Medulla oblongata (tissue), 1 donor: ENCODE data around the gene CD247.
"Not testable (repeated sequence)": the region's sequence is repeated elsewhere in the genome, so short reads cannot be mapped to it uniquely, and the experiment has no call there.

Source experiments
- DNase-seq: peaks from one replicate; pipeline ENCODE4 v3.0.0-alpha.2; 2015; ENCODE audit errors: extremely low spot score

The CD247 gene

DNA sequence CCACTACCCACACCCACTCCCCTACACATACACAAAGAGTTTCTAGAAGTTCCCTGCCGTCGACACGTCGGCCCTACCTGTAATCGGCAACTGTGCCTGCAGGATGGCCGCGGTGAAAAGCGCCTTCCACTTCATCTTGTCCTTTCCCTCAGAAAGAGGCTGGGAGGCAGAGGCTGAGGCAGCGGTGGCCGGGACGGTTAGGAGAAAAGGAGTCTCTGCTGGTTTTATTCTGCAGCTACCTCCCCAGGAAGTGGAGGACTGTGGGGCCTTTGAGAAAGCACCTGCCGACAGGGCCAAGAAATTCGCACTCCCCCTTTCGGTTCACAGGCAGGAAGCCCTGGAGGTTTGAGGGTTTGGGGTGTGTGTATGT is at the start of gene CD247:
TSS of gene CD247 (minus strand) at position 199 of the 370 bp plus-strand sequence. CDS start at position 135, 64 bp downstream.
- no peak for DNase-seq

DNA sequence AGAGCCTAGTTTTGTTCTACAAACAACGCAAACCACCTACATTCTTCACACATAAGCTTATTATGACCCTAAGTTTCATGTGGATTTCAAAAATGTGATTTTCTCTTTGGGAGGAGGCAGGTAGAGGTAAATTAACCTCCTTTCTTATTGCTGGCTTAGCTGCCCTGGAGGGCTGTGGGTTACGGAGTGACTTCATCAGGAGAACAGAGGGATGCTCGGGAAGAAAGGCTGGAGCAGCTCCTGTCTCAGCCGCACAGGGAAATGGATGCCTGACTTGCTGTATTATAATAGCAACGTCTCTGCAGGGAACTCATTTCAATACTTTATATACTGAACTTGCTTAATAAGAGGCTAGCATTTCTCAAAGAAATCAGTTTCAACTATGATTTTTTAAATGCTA is 49.3 kb upstream of the CD247 start:
- DNase-seq, result no peak

GRCh38 chr1:167566766-167567165 is 48.4 kb upstream of the CD247 start:
- DNase-seq, result no peak

DNA sequence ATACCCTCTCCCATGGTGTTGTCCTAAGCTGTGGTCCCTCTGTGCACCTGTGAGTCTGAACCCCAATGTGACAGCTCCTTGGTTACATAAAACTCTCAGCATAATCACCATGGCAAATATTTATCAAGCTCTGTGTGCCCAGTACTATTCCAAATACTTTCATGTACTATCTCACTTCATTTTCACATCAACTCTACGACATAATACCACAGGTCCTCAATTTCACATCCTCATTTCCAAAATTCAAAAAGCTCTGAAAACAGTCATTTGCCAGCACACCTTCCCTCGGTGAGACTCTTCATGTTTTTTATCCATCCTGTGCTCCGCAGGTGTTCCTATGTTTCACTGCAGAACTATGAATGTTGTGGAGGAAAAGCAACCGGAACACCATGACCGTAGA is 47.6 kb upstream of the CD247 start:
- DNase-seq, result no peak

GRCh38 chr1:167564612-167565270 is 46.4 kb upstream of the CD247 start:
- no peak for DNase-seq

DNA sequence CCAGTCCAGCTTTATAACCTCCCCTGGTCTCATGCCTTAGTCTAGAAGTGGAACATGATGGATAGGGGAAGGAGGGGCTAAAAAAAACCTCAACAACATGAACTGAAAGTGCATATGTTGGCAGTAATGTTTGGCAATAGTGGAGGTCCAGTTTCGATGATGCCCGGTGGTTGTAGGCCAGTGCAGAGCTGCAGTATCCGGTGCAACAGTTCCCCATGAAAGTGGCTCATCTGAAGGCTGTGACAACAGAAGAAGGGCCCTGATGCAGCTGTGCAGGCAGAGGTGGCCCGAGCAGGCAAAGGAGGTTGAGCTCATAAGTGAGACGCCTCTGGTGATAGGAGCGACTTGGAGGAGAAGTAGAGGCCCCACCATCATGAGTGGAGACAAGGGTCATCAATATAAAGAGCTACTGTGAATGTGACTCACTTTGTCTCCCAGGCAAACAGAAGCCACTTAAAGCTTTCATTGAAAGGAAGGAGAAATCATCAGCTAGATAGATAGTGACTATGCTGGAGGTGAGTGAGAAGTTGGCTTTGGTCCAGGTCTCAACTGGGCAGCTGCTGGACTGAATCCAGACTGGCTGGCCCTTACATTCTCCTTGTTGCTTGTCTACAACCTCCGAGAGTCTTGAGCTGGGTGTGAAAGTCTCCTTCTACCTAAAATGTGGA is 45.4 kb upstream of the CD247 start:
- DNase-seq, result peak; percentile 84

DNA sequence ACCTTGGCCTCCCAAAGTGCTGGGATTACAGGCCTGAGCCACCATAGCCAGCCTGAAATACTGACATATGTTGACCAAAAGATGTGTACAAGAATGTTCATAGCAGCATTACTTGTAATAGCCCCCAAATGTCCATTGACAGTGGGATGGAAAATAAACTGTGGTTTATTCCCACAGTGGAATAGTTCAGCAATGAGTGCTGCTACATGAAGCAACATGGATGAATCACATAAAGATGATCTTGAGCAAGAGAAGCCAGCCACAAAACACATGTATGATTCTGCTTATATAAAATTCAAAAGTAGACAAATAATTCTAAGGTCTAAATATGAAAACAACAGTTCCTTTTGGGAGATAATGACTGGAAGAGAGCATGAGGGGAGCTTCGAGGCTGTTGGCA is 44.4 kb upstream of the CD247 start:
- DNase-seq, result no peak

- DNase-seq, result no peak
Measured at GRCh38 chr1:167561753-167562152, 43.4 kb upstream of the CD247 start.

- peak; percentile 89 for DNase-seq
Measured at GRCh38 chr1:167555971-167556714, 37.8 kb upstream of the CD247 start.

- not testable (repeated sequence) for DNase-seq
Measured at GRCh38 chr1:167555072-167555471, 36.7 kb upstream of the CD247 start.

DNA sequence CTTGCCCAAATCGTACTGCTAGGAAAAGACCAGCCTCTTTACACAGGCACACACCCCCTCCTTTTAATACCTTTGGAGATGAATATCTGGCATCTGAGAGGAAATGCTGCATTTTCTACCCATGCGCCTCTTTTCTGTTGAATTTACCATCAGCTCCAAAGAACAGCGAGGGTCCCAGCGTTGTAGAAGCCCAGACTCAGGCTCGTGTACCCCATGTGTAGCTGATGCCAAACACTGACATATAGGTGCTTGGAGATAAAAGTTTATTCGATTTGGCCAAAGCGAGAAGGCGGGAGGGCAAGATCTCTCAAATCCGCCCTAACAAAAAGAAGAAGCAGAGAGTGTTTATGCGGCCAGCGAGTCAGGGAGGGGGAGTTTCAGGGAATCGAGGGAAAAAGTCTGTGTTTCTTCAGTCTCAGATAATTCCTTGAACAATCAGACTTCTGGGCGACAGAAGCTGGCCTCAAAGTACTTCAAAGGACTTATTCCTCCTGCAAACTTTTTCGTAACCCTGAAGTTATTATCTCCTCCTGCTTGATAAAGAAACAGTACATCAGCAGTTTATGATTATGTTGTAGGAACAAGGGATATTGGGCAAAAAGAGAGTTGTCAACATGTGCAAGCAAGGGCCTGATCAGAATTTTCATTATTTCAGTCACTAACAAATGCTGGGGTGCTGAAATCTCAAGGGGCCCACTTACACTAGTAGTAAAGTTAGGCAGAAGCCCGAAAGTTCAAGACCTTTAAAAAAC is 35.9 kb upstream of the CD247 start:
- DNase-seq, result peak; percentile 50

DNA sequence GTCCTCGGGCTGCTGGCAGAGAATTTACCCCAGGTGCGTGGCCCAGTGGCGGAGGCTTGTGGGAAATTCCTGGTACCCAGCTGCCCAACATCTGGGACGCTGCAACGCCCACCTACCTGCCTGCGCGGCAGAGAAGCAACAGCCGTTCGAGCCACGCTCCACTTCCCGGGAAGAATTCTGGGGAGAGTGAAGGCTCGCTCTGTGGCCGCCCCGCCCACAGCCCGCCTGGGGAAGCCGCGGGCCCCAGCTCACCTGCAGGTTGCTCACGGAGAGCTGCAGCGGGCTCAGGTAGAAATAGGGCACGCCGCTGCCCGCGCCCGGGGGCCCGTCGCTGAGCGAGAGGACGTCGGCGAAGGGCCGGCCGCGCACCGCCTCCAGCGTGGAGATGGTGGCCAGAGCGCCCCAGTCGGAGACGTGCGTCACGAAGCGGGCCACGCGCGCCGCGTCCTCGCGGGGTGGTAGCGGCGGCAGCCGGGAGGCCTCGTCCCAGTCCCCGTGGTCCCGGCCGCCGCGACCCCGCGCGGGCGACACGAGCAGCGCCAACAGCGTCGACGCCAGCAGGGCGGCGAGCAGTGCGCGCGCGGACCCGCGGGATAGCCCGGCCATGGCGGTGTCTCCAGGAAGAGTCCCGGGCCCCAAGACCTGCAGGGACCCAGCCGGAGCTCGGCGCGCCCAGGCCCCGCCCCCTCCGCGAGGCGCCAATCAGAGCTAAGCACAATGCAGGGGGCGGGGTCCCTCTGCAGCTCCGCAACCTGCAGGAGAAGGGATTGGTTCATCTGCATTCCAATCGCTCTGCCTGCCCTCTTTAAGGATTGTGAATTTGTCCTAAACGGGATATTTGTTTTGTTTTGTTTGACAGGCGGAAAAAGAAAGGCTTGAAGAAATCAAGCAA is 35.1 kb upstream of the CD247 start, which contains the start of gene CREG1:
TSS of gene CREG1 (minus strand) at position 627 of the 892 bp plus-strand sequence.
- DNase-seq, result peak; percentile 95

DNA sequence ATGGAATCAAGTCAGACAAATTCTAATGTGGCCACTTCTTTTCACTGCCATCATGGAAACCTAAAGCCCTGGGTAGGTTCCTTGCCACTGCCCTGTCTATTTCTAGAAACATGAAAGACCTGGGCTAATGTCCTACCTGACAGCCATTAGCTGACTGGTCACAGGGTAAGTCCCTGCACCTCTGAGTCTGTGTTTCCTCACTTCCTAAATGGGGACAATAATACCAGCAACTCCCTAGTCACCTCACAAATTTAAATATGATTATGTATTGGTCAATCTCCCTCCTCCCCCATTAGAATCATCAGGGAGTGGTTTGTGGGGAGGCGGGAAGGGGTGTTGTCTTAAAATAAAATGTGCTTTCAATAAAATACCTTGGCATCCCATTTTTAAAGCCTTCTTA is 33.0 kb upstream of the CD247 start:
- DNase-seq, result no peak

GRCh38 chr1:167548059-167548932 is 30.0 kb upstream of the CD247 start:
- DNase-seq, result peak; percentile 72

DNA sequence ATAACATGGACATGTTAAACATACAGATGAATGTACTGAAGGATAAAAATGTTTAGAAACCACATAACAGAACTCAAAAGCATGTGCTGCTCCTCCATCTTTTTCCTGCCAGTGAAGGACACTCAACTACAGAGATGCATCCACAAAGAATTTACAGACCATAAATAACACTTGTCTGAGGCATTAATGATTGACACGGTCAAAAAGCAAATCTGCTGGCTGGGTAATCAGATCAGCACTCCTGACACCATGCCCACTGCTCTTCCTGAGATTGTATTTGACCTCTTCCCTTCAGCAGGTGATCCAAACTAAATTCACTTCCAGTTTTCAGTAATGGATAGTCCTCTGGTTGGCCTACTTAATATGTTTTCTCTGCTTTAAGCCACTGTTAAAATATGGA is 28.6 kb upstream of the CD247 start:
- no peak for DNase-seq

DNA sequence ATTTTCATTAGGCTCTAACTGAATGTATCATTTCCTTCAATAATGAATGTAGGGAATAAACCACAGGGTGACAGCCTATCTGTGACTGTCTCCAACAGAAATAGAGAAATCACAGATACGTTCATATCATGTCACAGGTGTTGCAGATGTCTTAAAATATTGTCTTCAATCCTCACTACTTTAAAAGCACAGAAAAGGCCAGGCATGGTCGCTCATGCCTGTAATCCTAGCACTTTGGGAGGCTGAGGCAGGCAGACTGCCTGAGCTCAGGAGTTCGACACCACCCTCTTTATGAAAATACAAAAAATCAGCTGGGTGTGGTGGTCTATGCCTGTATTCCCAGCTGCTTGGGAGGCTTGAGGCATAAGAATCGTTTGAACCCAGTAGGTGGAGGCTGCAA is 27.0 kb upstream of the CD247 start:
- no peak for DNase-seq

GRCh38 chr1:167544447-167545093 is 26.2 kb upstream of the CD247 start:
- DNase-seq, result no peak

- peak; percentile 35 for DNase-seq
Measured at GRCh38 chr1:167543199-167543990, 25.1 kb upstream of the CD247 start.
